HT-29 (cell line): ENCODE results near the gene SUMF1. TPM values are rescaled to one million over a fixed set of nuclear protein-coding genes. Genes with fewer than 3 reads are reported as not detected.
A peak's percentile ranks its signal among the peaks of the same experiment; 100 is the strongest.

ENCODE experiments used
- DNase-seq: peaks from one replicate; pipeline ENCODE4 v3.0.0-alpha.2; 2015; ENCODE audit warnings: low spot score
- total RNA-seq: library from RNA; depleted of rRNA; stranded (reverse); fragments of >200 nt; shearing (Covaris generic); gene quantifications from 2 replicates; pipeline ENCODE4 v1.2.3, GENCODE V29; 2014

Gene SUMF1
- total RNA-seq, 1 experiment from 2014 or later = 17.5 TPM

DNA sequence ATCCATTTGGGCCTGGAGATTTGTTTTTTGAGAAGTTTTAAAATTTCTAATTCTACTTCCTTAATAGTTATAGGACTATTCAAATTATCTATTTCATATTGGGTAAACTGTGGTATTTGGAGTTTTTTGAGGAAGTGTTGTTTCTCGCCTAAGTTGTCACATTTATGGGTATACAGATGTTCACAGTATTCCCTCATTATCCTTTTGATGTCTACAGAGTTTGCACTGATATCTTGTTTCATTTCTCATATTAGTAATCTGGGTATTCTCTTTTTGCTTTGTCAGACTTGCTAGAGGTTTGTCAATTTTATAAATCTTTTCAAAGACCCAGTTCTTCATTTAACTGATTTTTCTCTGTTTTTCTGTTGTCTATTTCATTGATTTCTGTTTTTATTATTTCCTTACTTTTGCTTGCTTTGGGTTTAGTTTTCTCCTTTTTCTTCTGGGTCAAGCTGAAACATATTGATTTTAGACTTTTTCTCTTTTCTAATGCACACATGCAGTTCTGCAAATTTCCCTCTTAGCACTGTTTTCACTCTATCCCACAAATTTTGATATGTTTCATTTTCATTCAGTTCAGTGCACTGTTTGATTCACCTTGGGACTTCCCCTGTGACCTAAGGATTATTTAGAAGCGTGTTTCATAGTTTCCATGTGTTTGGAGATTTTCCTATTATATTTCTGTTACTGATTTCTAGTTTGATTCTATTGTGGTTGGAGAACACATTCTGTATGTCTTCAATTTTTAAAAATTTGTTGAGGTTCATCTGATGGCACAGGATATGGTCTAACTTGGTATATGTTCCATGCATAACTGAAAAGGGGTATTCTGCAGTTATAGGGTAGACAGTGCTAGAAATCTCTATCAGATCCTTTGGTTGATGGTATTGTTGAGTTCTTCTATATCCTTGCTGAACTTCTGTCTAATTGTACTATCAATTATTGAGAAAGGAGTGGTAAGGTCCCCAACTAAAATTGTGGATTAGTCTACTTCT, 79.6 kb downstream of the SUMF1 start:
- DNase-seq = no peak

GRCh38 chr3:4385201-4385600, 81.9 kb downstream of the SUMF1 start:
- no peak for DNase-seq

GRCh38 chr3:4380013-4380412, 87.1 kb downstream of the SUMF1 start:
- no peak for DNase-seq

DNA sequence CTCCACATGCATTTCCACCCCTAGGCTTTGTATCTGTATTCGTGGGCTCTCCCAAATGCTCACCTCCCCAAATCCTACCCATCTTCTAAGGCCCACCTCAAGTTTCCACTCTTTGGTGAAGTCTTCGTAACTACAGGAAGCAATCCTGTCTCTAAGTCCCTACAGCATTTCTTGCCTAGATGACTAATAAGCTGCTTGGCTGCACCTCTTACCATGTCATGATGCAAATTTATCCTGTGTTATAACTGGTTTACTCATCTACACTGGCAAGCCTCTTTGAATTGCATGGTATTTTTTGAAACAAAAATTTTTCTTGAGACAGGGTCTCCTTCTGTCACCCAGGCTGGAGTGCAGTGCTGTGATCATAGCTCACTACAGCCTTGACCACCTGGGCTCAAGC, 90.6 kb downstream of the SUMF1 start:
- DNase-seq = no peak

GRCh38 chr3:4375911-4376310, 91.2 kb downstream of the SUMF1 start:
- DNase-seq = no peak

DNA sequence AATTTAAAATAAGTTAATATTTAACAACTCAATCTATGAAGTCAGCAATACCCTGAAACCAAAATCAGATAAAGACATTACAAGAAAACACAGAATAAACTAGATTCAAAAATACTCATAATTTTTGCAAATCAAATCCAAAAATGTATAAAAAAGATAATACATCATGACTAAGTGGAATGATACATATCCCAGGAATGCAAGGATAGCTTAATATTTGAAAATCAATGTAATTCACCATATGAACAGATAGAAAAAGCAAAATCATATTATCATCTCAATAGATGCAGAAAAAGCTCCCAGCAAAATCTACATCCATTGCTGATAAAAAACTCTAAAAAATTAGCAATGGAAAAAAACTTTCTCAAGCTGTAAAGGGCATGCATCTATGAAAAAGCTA, 93.4 kb downstream of the SUMF1 start:
- DNase-seq = no peak

GRCh38 chr3:4362523-4362922, 104.5 kb downstream of the SUMF1 start:
- DNase-seq = no peak

DNA sequence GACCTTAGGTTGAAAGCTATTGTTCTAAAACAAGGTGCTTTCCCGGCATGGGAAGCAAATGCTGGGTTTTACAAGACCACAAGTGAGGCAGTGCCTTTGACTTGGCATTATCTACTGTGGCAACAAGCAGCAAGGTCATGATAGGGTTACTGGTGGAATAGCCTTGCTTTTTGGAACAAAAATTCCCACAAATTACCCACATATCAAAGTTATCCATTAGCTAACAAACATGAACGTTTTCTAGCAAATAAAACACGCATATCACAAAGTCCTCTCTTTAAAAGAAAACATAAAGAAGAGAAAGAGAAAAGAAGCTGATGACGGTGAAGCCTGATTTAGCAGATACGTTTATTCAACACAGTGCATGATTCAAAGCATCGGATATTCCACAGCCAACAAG, 106.3 kb downstream of the SUMF1 start:
- DNase-seq = no peak

GRCh38 chr3:4359805-4360502, 107.1 kb downstream of the SUMF1 start:
- DNase-seq = no peak

DNA sequence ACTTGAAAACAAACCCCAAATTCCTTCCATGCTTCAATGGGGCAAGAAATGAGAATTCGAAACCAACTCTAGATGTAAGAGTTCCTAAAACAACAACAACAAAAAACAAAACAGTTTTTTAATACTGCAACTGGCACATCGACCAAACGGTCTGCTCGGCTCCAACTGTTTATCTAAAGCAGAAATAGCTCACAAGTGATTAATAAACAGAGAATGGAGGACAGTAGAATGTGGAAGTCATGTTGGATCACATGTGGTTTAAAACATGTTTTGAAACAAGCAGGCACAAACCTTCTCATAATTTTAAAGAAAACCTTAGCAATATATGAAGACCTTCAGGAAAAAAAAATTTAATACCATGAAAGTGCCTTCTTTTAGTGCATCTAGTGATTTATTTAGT, 108.8 kb downstream of the SUMF1 start:
- no peak for DNase-seq

- DNase-seq = no peak
These were observed 110.3 kb downstream of the SUMF1 start for GRCh38 chr3:4356546-4357410.

DNA sequence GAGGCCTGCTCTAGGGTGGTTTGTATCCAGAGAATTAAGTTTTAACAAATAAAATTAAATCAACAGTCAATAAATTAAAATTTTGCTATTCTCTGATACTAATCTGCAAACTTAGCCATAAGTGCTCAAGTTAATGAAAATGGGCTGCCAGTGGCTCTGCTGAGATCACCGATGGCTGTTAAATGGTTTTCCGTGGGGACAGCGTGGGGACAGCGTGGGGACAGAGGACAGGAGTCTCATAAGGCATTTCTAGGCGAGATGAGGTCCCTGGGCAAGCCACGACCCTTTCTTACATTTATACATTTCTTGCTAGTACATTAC, 110.9 kb downstream of the SUMF1 start:
- no peak for DNase-seq

DNA sequence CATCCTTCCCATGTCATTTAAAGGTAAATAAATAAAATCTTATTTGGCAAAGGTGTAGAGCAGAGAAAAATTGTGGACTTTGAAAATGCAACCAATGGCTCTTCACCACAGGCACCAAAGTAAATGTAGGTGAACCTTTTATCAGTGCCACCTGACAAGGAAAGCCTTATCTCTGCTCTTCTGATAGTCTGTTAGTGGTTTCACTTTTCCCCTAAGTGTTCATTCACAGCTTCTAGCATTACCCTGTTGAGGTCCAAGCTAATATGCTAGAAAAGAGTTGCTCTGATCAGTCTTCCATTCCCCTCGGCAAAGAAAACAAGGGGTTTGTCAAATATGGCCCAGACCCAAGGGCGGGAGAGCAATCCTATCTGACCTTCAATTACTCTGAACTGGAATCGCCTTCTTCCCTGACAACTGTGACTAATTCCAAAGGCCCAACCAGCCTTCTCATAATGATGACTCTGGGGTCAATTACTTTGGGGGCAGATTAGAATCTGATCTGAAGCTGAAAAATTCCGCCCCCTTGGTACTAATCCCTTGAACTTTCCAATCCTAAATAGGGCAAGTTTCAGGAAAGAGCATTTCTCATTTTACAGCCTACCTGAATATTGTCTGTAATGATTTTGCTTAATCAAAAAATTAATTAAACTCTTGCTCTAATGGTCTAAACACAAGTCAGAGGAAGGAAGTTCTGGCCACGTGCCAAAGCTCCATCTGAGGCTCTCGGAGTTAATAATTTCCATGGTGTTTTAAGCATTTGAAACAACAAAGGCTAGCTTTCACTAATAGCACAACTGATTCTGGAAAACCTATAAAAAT, 111.5 kb downstream of the SUMF1 start:
- DNase-seq = peak; percentile 65

DNA sequence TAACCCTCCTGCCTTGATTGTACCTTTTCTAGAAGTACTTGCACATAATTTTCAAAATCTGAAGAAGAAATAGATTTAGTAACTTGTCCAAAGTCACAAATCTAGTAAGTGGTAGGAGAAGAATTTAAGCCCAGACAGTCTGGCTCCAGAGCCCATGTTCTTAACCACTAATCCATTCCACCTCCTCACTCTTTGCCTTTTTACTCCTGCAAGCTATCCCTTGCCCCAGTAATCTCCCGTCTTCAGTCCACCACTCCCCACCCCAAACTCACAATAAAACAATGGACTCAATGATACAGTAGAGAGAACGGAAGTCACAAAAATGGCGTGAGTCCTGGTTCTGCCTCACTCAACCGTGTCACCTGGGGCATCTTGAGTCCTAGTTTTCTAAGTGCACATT, 115.2 kb downstream of the SUMF1 start:
- DNase-seq = no peak

- DNase-seq = no peak
These were observed 115.8 kb downstream of the SUMF1 start for GRCh38 chr3:4351164-4351855.

GRCh38 chr3:4350789-4351163, 116.3 kb downstream of the SUMF1 start:
- DNase-seq = peak; percentile 65

DNA sequence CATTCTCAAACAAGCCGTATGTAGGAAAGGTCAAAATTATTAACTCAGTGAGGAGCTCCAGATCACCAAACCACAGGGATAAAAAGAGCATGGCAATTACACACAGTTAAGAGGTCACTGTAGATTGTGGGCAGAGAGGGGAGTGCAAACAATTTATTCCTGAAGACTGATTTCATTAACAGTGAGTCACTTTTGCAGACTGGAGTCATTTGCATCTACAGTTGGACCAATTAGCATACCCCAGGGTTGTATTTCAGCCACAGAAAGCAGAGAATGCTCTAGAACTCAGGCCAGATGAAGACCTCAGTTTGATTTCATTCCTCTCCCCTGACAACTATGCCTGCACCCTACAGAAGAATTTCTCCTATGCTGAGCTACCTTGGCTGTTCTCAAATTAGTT, 123.8 kb downstream of the SUMF1 start:
- DNase-seq = no peak

- no peak for DNase-seq
These were observed 125.8 kb downstream of the SUMF1 start for GRCh38 chr3:4341336-4341675.

DNA sequence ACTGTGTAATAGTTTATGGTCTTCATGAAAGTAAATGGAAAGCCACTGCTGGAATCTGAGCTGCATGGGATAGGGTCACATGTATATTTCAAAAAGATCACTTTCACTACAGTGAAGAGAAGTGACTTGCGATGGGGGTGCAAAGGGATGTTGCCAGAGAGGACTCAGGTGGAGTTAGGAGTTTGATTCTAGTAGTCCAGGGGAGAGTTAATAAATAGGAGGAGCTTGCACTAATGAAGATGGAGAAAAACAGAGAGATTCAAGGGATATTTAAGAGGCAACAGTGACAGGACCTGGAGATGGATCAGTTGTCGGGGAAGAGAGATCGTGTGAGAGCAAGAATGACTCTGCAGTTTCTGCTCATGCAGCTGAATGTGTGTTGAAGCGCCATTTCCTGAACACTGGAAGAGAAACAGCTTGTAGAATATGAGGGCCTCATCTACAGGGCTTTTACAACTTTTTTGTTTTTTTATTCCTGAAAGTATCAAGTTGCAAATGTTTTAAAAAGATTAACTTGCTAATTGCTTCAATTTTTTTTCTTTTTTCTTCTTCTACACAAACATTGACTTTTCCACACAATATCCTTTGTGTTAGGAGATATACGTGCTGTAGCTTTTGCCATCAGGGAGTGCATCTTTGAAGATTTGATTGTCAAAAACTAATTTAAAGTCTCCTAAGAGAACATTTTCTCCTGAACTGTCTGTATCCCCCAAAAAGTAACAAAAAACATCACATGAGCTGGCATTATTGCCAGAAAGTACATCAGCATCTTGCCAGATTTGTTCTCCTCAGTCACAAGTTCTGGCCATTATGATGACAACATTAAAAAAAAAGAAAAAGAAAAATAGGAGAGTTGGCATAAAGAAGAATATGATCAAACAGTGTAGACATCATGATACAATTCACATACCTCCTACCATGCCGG, 126.4 kb downstream of the SUMF1 start:
- no peak for DNase-seq

- no peak for DNase-seq
These were observed 127.0 kb downstream of the SUMF1 start for GRCh38 chr3:4340077-4340410.
